GM18870 (cell line): Measurements from ENCODE around the gene DQX1.

Experiments used
- ATAC-seq: cut with Tn5 transposase; IDR thresholded peaks from one replicate; pipeline ENCODE4 v1.9.1; 2021; ENCODE audit warnings: moderate library complexity; ENCODE audit not compliant: unreplicated experiment

Gene DQX1

DNA sequence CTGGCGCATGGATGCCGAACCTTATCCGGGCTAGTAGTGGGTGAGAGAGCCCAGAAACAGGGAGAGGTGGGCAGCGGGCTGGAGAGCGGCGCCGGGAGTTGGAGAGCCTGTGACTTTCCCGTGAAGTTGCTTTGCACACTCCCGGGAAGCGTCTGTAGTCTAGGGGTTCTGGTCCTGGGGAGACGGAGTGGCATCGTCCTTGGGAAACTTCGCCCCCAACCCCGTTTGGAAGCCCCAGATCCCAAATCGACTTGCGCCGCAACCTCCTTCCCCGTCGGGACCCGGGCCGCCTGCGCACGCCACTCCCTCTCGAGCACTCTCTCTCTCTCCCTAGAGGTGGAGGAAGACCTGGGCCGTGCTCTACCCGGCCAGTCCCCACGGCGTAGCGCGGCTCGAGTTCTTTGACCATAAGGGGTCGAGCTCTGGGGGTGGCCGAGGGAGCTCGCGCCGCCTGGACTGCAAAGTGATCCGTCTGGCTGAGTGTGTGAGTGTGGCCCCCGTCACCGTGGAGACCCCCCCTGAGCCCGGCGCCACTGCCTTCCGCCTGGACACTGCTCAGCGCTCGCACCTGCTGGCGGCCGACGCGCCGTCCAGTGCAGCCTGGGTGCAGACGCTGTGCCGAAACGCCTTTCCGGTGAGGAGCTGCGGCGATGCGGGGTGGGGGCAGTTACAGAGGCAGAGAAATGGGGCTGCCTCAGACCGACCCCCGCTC is 28.9 kb upstream of the DQX1 start:
- ATAC-seq: no peak

DNA sequence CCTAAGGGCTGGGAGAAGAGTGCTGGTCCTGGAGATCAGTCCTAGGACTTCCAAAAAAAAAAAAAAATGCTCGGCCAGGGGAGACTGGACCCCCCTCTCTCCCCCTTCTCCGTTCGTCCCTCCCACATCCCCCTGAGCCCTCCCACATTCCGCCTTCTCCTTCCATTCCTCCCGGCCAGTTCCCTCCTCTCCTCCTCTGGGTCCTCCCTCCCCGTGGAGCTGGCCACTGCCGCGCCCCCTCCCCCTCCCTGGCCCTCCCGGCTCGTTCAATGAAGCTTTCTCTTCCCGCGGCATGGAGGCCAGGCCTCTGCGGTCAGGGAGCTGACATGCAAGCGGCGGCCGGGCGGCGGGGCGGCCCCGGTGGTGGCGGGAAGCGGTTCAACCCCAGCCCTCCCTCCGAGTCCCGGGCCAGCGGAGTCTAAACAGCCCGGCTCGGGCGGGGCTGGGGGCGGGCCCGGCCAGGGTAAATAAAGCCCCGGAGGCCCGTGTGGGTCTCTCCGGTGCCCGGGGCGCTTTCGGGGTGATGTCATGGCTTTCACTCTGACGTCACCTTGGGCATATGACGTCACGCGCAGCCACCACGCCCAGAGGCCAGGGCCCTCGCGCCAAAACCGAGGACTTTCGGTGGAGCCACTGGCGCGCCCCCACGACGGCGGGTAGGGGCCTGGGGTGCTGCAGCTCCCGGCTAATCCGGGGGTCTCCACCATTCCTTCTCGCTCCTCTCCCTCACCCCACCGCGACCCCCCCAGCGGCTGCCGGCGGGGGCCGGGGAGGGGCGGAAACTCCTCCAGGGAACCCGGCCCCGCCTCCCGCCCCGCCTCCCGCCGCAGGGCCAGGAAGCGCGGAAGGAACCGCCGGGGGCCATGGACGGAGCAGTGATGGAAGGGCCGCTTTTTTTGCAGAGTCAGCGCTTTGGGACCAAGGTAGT is 28.1 kb upstream of the DQX1 start, which contains the start of the genes DOK1 and LOXL3:
DOK1 (plus strand) TSS at position 829 of the 928 bp plus-strand sequence; CDS start at position 864, 35 bp downstream.
LOXL3 (minus strand) TSS at position 51 of the 928 bp plus-strand sequence. CDS start 1,308 bp downstream, outside the sequence.
- no peak for ATAC-seq

DNA sequence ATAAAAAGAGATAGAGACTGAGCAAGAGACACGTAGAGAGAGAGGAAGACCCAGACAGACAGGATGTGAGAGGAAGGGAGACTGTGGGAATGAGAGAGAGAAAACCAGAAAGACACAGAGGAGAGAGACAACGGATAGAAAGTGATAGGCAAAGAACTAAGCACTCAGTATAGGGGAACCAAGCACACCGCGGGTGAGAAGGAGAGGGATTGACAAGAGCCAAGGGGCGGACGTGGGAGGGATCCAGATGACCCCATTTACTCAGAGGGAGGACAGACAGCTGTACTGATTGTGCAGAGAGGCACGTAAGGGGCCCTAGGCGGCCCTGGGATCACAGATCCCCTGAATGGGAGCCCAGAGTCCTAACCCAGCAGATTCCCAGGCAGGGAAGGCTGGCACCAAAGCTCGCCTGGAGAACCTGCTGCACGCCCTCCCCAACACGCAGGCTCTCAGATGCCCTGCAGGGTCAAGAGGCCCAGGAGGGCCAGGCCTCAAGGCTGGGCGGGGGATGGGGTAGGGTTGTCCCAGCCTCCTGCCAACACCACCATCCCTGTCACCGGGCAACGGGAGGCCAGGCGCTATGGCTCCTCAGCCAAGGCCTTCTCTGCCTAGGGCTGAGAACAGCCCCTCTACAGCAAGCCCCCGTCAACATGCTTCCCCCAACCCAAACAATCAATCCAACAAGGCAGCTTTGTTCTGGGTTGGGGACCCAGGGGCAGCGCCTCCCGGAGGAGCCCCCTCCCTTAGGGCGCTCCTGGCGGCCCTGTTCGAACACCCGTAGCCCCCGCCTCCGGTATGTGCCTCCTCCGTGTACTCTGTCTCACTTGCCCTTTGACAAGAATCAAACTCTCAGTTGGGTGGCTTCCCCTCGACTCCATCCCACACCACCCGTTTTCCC is 27.1 kb upstream of the DQX1 start:
- no peak for ATAC-seq

DNA sequence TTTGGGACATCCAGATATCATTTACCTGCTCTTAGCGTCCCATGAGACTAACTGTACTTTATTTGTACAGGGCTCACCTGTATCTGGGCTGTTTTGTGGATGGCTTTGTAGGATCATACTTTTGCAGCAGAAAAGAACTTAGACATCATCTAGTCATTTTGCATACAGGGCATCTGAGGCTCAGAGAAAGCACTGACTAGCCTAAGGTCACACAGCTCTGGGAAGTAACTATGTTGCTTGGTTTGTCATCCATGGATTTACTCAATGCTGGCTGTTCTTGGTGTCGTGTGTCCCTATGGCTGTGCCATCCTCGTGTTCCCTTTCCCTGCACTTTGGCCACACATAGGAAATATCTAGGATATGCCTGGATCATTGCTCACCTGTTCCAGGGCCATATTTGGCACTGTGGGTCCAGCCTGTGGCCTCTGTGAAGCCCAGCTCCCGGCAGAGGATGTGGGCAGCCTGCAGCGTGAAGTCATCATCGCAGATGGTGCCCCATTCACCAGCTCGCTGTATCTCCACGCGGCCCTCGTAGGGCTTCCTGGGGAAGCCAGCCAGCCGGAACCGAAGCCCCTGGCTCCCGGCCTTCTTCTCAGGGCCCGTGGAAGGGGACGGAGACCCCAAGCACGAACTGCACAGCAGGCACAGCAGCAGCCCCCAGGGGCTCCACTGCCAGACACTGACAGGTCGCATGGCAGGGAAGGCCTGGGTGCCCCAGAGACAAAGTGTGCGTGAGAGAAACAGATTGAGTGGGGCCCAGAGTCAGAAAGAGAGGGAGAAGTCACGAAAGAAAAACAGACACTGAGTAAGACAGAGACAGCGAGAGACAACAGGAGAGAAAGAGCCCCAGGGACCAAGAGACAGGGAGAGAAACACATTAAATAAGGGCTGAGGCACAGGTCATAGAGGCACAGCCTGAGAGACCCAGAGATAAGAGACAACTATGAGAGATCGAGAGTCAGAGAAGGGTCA is 26.2 kb upstream of the DQX1 start:
- ATAC-seq: no peak

GRCh38 chr2:74551530-74551929 is 25.5 kb upstream of the DQX1 start:
- no peak for ATAC-seq

DNA sequence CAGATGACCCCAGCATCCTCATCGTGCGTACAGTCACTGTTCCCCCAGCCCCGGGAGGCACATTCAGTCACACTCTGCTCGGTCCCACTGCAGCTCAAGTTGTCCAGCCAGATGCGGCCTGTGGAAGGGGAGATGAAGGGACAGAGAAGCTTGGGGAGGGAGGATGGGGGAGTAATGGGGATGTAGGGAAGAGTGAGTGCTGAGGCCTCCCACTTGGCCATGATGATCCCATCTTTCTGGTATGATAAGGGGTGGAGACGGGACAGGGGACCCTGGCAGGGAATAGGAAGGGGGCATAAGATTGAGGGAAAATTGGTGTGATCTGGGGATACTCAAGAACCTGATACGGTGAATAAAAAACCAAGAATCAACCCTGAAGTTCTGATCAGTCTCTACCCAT is 24.2 kb upstream of the DQX1 start:
- ATAC-seq: no peak

- no peak for ATAC-seq
Observed at GRCh38 chr2:74548900-74549826, 23.1 kb upstream of the DQX1 start.

DNA sequence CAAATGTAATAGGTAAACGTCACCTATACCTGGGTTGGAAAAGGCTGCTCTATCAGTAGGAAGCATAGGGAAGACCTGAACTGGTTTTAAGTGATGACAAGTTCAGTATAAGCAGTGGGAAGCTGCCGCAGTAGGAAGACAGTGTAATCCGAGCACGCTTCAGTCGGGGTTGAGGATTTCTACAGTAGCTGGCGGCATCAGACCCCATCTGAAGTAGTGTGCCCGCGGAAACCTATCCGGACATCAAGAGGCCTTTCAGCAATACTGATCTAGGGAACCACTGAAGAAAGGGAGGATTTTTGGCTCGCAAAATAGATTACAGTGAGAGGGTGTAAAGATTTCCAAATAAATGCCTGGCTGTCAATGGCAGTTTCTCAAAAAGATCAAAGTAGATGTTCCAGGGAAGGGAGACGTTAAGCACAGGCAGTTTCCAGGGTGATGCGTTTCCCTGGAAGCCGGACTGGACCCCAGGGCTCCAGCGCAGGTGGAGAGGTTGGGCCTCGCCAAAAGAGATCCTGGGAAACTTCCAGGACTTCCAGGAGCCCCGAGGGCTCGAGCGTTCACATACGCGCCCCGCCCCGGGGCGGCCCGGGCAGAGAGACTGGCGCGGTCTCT is 22.4 kb upstream of the DQX1 start:
- ATAC-seq: no peak

DNA sequence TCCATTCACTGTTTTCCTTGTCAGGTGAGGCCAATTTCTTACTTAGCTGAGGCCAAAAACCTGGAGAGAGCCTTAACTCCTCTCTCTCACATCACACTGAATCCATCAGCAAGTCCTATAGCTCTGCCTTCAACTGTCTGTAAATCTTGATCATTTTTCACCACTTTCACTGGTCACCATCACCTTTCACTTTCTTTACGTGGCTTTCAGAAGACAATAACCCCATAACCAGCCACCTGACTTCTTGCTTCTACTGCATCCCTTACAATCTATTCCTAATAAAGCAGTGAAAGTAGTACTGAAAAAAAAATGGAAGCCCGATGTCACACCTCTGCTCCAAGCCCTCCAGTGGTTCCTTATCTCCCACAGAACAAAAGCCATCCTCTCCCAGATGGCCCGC is 20.0 kb upstream of the DQX1 start:
- no peak for ATAC-seq

GRCh38 chr2:74544634-74545033 is 18.6 kb upstream of the DQX1 start:
- no peak for ATAC-seq

GRCh38 chr2:74542978-74543377 is 16.9 kb upstream of the DQX1 start:
- no peak for ATAC-seq

DNA sequence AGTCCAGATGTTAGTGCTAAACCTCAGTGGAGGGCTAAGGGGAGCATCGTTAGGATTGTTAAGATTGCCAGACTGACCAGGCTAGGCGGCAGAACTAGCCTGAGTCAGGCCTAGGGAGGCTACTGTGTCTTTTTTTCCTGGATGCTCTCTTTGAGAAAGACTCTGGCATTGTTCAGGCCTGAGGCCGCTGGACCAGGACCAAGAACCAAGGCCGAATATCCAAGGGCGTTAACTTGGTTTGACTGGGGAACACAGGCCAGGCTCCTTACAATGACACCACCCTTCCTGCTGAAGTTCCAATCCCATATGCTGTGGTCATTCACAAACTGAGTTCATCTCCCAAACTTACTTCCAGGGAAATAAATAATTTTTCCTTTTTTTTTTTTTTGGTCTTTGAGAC is 14.3 kb upstream of the DQX1 start:
- ATAC-seq: no peak

DNA sequence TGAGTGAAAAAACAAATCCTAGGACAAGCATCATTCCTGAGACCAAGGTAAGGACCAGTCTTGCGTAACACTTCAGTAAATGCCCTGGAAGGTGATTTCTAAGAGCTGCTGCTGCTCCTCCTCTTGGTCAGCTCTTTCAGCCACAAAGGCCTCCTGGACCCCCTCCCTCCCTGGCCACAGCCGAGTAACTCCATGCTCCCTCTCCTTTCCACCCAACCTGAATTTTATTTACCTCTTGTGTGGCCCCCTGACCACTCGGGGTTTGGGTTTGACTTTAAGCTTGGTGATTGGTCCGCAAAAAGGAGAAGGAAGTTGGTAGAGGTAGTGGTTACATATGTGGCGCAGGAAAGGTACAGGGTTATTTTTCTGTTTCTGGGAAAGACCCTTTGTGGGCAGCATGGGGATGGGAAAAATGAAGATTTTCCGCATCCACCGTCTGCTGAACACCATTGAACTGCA is 12.9 kb upstream of the DQX1 start:
- no peak for ATAC-seq

DNA sequence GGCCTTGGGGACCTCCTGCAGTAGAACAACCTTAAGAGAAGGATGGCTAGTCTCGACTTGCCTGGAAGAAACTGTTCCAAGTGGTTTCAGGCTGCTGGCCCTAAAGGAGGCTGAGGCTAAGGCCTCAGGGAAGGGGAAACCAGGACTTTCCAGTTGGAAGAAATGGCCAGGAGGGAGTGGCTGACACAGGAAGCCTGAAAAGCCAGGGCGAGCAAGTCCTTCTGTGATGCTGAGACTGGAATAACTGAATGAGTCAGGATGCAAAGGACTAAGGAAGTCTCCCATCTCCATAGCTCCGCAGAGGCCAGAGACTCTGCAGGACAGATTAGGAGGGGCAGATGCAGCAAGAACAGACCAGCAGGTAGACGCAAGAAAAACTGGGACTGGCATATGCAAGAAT is 11.1 kb upstream of the DQX1 start:
- ATAC-seq: no peak

DNA sequence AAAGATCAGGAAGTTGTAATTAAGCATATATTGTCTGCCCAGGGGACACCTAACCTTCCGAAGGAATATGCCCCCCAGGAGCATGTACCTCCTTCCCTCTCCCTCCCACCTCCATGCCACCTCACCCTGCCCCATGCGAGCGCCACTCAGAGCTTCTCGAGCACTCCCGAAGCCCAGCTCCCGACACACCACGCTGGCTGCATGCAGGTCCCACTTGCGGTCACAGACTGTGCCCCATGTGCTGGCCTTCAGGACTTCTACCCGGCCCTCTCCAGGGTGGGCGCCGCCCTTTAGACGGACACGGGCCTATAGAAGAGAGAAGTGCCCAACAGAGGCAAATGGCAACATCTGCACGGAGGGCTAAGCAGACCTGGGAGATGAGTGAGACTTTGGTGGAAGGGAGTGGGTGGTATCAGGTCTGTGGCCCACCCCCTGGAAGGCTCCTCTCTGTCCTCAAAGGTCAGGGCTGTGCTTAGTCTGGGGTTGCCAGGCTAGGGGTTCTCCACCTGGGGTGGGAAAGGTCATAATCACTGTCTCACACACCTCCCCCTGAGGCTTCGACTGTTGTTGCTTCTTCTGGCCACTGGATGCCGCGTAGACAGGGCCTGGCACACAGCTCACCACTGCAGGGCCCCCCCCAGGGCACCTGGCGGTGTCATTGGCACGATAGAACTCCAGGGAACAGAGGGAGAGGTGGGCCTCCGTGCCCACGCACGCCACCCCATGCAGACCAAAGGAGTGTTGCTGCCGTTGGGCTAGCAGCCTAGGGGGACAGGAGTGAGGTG is 10.3 kb upstream of the DQX1 start:
- ATAC-seq: no peak

DNA sequence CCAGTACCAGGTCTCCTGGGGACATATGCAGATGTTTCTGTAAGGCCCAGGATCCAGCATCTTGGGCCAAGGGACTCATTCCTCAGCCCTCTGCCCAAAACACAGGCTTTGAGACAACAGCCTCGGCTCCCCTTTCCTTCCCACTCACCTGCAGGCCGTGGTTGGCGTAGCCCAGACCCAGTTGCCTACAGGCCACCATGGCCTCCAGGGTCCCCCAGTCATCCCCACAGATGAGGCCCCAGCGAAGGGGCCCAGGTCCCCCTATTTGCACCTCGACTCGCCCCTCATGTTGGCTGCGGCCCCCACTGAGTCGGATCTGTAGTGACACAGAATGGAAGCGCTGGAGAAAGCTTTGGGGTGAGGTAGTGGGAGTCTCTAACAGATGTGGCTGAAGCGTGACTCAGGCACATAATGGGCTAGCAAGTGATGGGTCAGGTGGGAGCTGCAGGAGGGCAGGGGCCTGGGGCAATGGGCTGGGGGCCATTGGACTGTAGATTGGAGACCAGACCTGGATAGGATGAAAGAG is 9.5 kb upstream of the DQX1 start:
- ATAC-seq: no peak

- ATAC-seq: no peak
Observed at GRCh38 chr2:74534411-74534810, 8.4 kb upstream of the DQX1 start.
